ENCODE results near the gene WNT9A. TPM values are rescaled to one million over a fixed set of nuclear protein-coding genes. Genes with fewer than 3 reads are reported as not detected.
A peak's percentile ranks its signal among the peaks of the same experiment; 100 is the strongest.

WNT9A gene
- total and polyA plus RNA-seq, 7 experiments from 2014 or later = 0.29 TPM; not detected in 6

- Mint-ChIP-seq H3K27ac (peak overlapping the region; percentile 78 to 98 (median 91)), H3K27me3 (peaks cover 0 to 7% (median 0%) of the 10 kb centered on the region in 5 donors), H3K9me3 (no peaks in the 10 kb centered on the region), H3K36me3 (no peaks in the 10 kb centered on the region), H3K4me3 (peak overlapping the region; percentile 62 to 85 (median 80)), H3K4me1 (peaks cover 9 to 60% (median 27%) of the 10 kb centered on the region in 7 donors)
- ChIA-PET CTCF (interaction anchor here (0.6 kb wide), 1 partner anchor 45 kb away, joined by 3 read pairs; no protein-coding TSS in a partner anchor), POLR2A (interaction anchor here (0.6 to 3.6 kb wide), 7 partner anchors 14 to 1223 kb away, joined by 3 to 14 read pairs (median 3); no protein-coding TSS in a partner anchor)
- peak in 1 of 9 donors; percentile 19 for DNase-seq
- peak overlapping the region; percentile 75 for H3K27ac ChIP-seq (ENCODE audit: low read depth, low read length)
- H3K27me3 ChIP-seq (ENCODE audit: control insufficient read depth in 2 of 2, insufficient read depth in 2 of 2, low read length in 2 of 2) = no peaks in the 10 kb centered on the region
- intact Hi-C loops (cut with micrococcal nuclease) = loop anchor here (1.0 to 10.0 kb wide), 6 partner anchors 15 to 124 kb away; partner anchors contain the start of gene WNT9A (in 1 of the 2)
- H3K4me1 ChIP-seq (ENCODE audit: control insufficient read depth in 2 of 2, insufficient read depth in 2 of 2, low read length in 2 of 2) = peaks cover 30 to 47% of the 10 kb centered on the region in 2 donors
- peak overlapping the region; percentile 32 for H3K4me3 ChIP-seq (ENCODE audit: low read length)
- no peaks in the 10 kb centered on the region for H3K36me3 ChIP-seq (ENCODE audit: control insufficient read depth in 2 of 3, insufficient read depth in 3 of 3, low read length in 3 of 3)
- ATAC-seq = peak; percentile 3
- H3K9me3 ChIP-seq (ENCODE audit: control insufficient read depth in 2 of 3, low read length in 3 of 3) = no peaks in the 10 kb centered on the region
Measured at GRCh38 chr1:227885648-227886502, 61.9 kb downstream of the WNT9A start.

DNA sequence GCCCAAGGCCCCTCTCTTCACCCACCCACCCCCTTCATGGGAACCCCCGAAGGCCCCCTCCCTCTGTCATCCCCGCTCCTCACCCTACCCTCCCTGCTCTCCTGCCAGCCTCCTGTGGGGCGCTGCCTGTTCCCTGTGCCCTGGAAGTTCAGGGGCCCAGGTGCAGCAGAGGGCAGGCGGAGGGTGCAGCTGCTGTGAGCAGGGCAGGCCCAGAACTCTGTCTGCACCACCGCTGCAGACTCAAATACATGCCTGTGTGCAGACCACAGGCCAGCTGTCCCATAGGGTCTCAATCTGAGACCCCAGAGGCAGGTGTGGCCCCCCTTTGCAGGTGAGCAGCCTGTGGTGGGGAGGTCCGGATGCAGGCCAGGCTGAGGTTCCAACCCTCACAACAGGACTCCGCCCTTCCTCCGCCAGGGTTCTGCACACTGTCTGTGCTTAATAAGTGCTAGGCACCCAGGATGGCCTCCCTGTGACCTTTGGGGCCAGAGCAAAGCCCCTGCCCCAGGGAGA, 62.5 kb downstream of the WNT9A start:
- Mint-ChIP-seq H3K36me3 (no peaks in the 10 kb centered on the region), H3K4me1 (peaks cover 9 to 56% (median 27%) of the 10 kb centered on the region in 7 donors), H3K4me3 (peak overlapping the region; percentile 62 to 85 (median 80)), H3K9me3 (no peaks in the 10 kb centered on the region), H3K27ac (peak overlapping the region; percentile 78 to 98 (median 91)), H3K27me3 (peaks cover 0 to 11% (median 0%) of the 10 kb centered on the region in 5 donors)
- peak overlapping the region; percentile 75 for H3K27ac ChIP-seq (ENCODE audit: low read depth, low read length)
- H3K4me1 ChIP-seq (ENCODE audit: control insufficient read depth in 2 of 2, insufficient read depth in 2 of 2, low read length in 2 of 2) = peaks cover 30 to 47% of the 10 kb centered on the region in 2 donors
- peak; percentile 40 for ATAC-seq
- intact Hi-C loops (cut with micrococcal nuclease) = loop anchor here (5.0 to 10.0 kb wide), 4 partner anchors 62 to 123 kb away; partner anchors contain the start of gene WNT9A (in 1 of the 2)
- H3K36me3 ChIP-seq (ENCODE audit: control insufficient read depth in 2 of 3, insufficient read depth in 3 of 3, low read length in 3 of 3) = no peaks in the 10 kb centered on the region
- no peaks in the 10 kb centered on the region for H3K9me3 ChIP-seq (ENCODE audit: control insufficient read depth in 2 of 3, low read length in 3 of 3)
- H3K27me3 ChIP-seq (ENCODE audit: control insufficient read depth in 2 of 2, insufficient read depth in 2 of 2, low read length in 2 of 2) = no peaks in the 10 kb centered on the region
- peak overlapping the region; percentile 32 for H3K4me3 ChIP-seq (ENCODE audit: low read length)
- CTCF ChIA-PET = no interaction called here
- POLR2A ChIA-PET = interaction anchor here (1.7 to 3.6 kb wide), 2 partner anchors 13 to 15 kb away, joined by 13 to 14 read pairs; no protein-coding TSS in a partner anchor
- DNase-seq = peak in 6 of 9 donors; percentile 21 to 52 (median 40)

DNA sequence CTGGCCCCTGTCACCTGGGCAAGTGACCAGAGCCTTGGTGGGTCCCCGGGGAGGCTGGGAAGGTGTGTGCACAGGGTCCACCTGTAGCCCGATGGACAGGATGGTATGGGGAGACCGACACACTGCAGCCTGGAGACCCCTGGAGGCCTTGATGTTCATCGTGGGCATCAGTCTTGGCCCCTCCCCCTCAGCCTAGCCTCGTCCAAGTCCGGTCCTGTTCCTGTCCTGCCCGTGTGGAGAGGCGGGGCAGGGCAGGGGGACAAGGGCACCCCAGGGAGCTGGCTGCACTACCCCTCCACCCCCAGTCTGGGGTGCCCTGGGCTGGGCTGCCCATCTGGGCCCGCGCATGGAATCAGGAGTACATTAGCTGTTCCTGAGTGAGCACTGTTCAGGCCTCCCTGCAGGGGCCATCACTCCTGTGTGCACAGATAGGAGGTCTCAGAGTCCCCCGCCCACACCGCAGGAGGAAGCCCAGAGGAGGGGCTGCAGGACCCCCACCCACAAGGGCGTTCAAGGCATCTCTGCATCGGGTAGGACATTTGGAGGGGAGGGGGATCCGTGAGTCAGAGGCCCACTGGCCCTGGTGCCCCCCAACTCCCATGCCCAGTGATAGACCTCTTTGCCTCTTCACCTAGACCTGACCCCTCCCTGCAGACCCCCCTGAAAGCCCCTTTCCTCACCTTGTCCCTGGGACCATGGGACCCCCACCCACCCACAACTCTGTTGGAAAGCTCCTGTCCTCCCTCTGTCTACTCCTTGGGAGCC, 63.2 kb downstream of the WNT9A start:
- CTCF ChIA-PET = no interaction called here
- Mint-ChIP-seq H3K4me1 (peaks cover 9 to 50% (median 27%) of the 10 kb centered on the region in 7 donors), H3K27ac (peak overlapping the region in 7 of 9 donors; percentile 64 to 94 (median 88)), H3K9me3 (no peaks in the 10 kb centered on the region), H3K36me3 (no peaks in the 10 kb centered on the region), H3K27me3 (peaks cover 0 to 18% (median 0%) of the 10 kb centered on the region in 5 donors), H3K4me3 (peak overlapping the region in 7 of 10 donors; percentile 10 to 85 (median 81))
- POLR2A ChIA-PET = interaction anchor here (1.7 to 3.6 kb wide), 2 partner anchors 12 to 14 kb away, joined by 13 to 14 read pairs; no protein-coding TSS in a partner anchor
- no peaks in the 10 kb centered on the region for H3K36me3 ChIP-seq (ENCODE audit: control insufficient read depth in 2 of 3, insufficient read depth in 3 of 3, low read length in 3 of 3)
- H3K27me3 ChIP-seq (ENCODE audit: control insufficient read depth in 2 of 2, insufficient read depth in 2 of 2, low read length in 2 of 2) = no peaks in the 10 kb centered on the region
- ATAC-seq (peak; percentile 6), DNase-seq (peak in 1 of 9 donors; percentile 19)
- no peak overlapping the region for H3K4me3 ChIP-seq (ENCODE audit: low read length)
- H3K4me1 ChIP-seq (ENCODE audit: control insufficient read depth in 2 of 2, insufficient read depth in 2 of 2, low read length in 2 of 2) = peaks cover 30 to 47% of the 10 kb centered on the region in 2 donors
- intact Hi-C loops (cut with micrococcal nuclease) = loop anchor here (5.0 to 10.0 kb wide), 4 partner anchors 63 to 122 kb away; partner anchors contain the start of gene WNT9A (in 1 of the 2)
- H3K27ac ChIP-seq (ENCODE audit: low read depth, low read length) = peak overlapping the region; percentile 75
- H3K9me3 ChIP-seq (ENCODE audit: control insufficient read depth in 2 of 3, low read length in 3 of 3) = no peaks in the 10 kb centered on the region

DNA sequence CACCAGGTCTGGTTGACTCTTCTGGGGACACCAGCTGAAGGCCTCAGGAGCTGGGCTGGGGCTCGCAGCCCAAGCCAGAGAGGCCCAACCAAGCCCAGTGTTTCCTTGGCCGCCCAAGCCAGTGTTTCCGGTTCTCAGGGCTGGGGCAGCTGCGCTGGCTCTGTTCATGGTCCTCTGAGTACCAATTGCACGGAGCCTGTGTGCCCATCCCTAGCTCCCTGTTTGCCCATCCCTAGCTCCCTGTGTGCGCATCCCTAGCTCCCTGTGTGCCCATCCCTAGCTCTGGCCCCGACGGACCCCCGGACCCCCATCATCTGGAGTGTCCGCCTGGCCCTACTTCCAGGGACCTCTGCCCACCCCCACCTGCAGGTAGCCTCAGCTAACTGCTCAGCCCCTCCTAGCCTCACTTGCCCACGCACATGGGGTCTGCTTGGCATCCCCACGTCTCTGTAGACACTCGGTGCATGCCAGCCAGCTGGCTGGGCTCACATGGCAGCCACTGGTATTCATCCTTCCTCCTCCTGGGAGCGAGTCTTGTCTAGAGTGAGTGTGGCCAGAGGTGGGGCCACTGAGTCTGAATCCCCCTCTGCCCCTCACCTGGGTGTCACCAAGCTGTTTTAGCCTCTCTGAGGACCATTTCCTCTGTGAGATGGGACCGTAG, 64.0 kb downstream of the WNT9A start:
- peak in 1 of 9 donors; percentile 17 for DNase-seq
- H3K27ac Mint-ChIP-seq = peak overlapping the region in 5 of 9 donors; percentile 28 to 93 (median 86)
- Histone ChIP-seq H3K36me3 (ENCODE audit: control insufficient read depth in 2 of 3, insufficient read depth in 3 of 3, low read length in 3 of 3) (no peaks in the 10 kb centered on the region), H3K27me3 (ENCODE audit: control insufficient read depth in 2 of 2, insufficient read depth in 2 of 2, low read length in 2 of 2) (no peaks in the 10 kb centered on the region), H3K9me3 (ENCODE audit: control insufficient read depth in 2 of 3, low read length in 3 of 3) (no peaks in the 10 kb centered on the region), H3K27ac (ENCODE audit: low read depth, low read length) (no peak overlapping the region), H3K4me3 (ENCODE audit: low read length) (no peak overlapping the region), H3K4me1 (ENCODE audit: control insufficient read depth in 2 of 2, insufficient read depth in 2 of 2, low read length in 2 of 2) (peaks cover 30 to 47% of the 10 kb centered on the region in 2 donors)
- H3K4me1 Mint-ChIP-seq = peaks cover 9 to 47% (median 28%) of the 10 kb centered on the region in 7 donors
- no peaks in the 10 kb centered on the region for H3K9me3 Mint-ChIP-seq
- H3K36me3 Mint-ChIP-seq = no peaks in the 10 kb centered on the region
- peak overlapping the region in 1 of 10 donors; percentile 29 for H3K4me3 Mint-ChIP-seq
- ATAC-seq = no peak
- ChIA-PET CTCF (no interaction called here), POLR2A (interaction anchor here (3.6 kb wide), 1 partner anchor 14 kb away, joined by 13 read pairs; no protein-coding TSS in a partner anchor)
- intact Hi-C loops (cut with micrococcal nuclease) = loop anchor here in 1 of 2 donors (10.0 kb wide), 1 partner anchor 119 kb away; no protein-coding TSS in a partner anchor
- H3K27me3 Mint-ChIP-seq = peaks cover 0 to 26% (median 0%) of the 10 kb centered on the region in 5 donors

GRCh38 chr1:227883073-227883520, 64.6 kb downstream of the WNT9A start:
- ATAC-seq = no peak
- intact Hi-C loops (cut with micrococcal nuclease) = loop anchor here in 1 of 2 donors (10.0 kb wide), 1 partner anchor 118 kb away; no protein-coding TSS in a partner anchor
- H3K27me3 Mint-ChIP-seq = peaks cover 0 to 29% (median 0%) of the 10 kb centered on the region in 5 donors
- DNase-seq = no peak
- Histone ChIP-seq H3K27me3 (ENCODE audit: control insufficient read depth in 2 of 2, insufficient read depth in 2 of 2, low read length in 2 of 2) (no peaks in the 10 kb centered on the region), H3K4me1 (ENCODE audit: control insufficient read depth in 2 of 2, insufficient read depth in 2 of 2, low read length in 2 of 2) (peaks cover 30 to 44% of the 10 kb centered on the region in 2 donors), H3K9me3 (ENCODE audit: control insufficient read depth in 2 of 3, low read length in 3 of 3) (no peaks in the 10 kb centered on the region), H3K4me3 (ENCODE audit: low read length) (no peak overlapping the region), H3K36me3 (ENCODE audit: control insufficient read depth in 2 of 3, insufficient read depth in 3 of 3, low read length in 3 of 3) (no peaks in the 10 kb centered on the region), H3K27ac (ENCODE audit: low read depth, low read length) (no peak overlapping the region)
- ChIA-PET POLR2A (no interaction called here), CTCF (no interaction called here)
- H3K4me1 Mint-ChIP-seq = peaks cover 9 to 46% (median 25%) of the 10 kb centered on the region in 7 donors
- H3K27ac Mint-ChIP-seq = peak overlapping the region in 6 of 9 donors; percentile 85 to 94 (median 92)
- H3K36me3 Mint-ChIP-seq = no peaks in the 10 kb centered on the region
- peak overlapping the region in 1 of 10 donors; percentile 27 for H3K4me3 Mint-ChIP-seq
- no peaks in the 10 kb centered on the region for H3K9me3 Mint-ChIP-seq

All from naive thymus-derived CD4-positive, alpha-beta T cell (primary cell).